Spleen (tissue), 11 donors: ENCODE data around the gene USP5. TPM values are rescaled to one million over a fixed set of nuclear protein-coding genes. Genes with fewer than 3 reads are reported as not detected.

Experiments
- DNase-seq: peaks from one replicate; pipeline ENCODE4 v3.0.0-alpha.2; 2020
- H3K27ac ChIP-seq, 8 donors: fragments of 200-600 bp; sonication (generic) in 7 of 8; 1 replicate in 4 of 8; 2 replicates in 4 of 8; pipeline versions ENCODE4 v1.5.0 to v1.8.0; 2016 to 2021; ENCODE audit warnings: inconsistent platforms in 4 of 8, mild to moderate bottlenecking in 4 of 8, moderate library complexity in 1 of 8
- H3K27me3 ChIP-seq, 7 donors: fragments of 200-600 bp; sonication (generic) in 6 of 7; replicated peaks in 1 of 7; 1 replicate in 4 of 7; 2 replicates in 3 of 7; pipeline versions ENCODE4 v1.5.0 to v1.8.0; 2016 to 2021; ENCODE audit warnings: inconsistent platforms in 3 of 7, mild to moderate bottlenecking in 1 of 7
- H3K36me3 ChIP-seq, 6 donors: fragments of 200-600 bp; sonication (generic) in 5 of 6; 1 replicate in 4 of 6; 2 replicates in 2 of 6; pipeline versions ENCODE4 v1.5.0 to v1.8.0; 2016 to 2021; ENCODE audit warnings: inconsistent platforms in 2 of 6
- H3K4me1 ChIP-seq, 6 donors: fragments of 200-600 bp; sonication (generic) in 5 of 6; 1 replicate in 3 of 6; 2 replicates in 3 of 6; pipeline versions ENCODE4 v1.5.0 to v1.8.0; 2016 to 2021; ENCODE audit warnings: inconsistent platforms in 3 of 6
- H3K4me3 ChIP-seq, 8 donors: fragments of 200-600 bp; sonication (generic) in 7 of 8; 1 replicate in 4 of 8; 2 replicates in 4 of 8; pipeline versions ENCODE4 v1.5.0 to v1.8.0; 2016 to 2021; ENCODE audit warnings: inconsistent platforms in 4 of 8, mild to moderate bottlenecking in 4 of 8, moderate library complexity in 2 of 8
- H3K9me3 ChIP-seq, 8 donors: fragments of 200-600 bp; sonication (generic) in 7 of 8; 1 replicate in 4 of 8; 2 replicates in 4 of 8; pipeline versions ENCODE4 v1.5.0 to v1.8.0; 2016 to 2021; ENCODE audit warnings: inconsistent platforms in 4 of 8
- CTCF ChIP-seq, 11 experiments: fragments of 200-600 bp in 7 of 11; fragments of 450-650 bp in 4 of 11; sonication (generic) in 4 of 11; IDR thresholded peaks in 8 of 11; conservative IDR thresholded peaks in 3 of 11; 1 replicate in 7 of 11; 2 replicates in 4 of 11; pipeline versions ENCODE4 v1.4.0 to v1.8.0; 2016 to 2021; ENCODE audit warnings: antibody characterized with exemption in 11 of 11, inconsistent platforms in 4 of 11, mild to moderate bottlenecking in 1 of 11
- POLR2A ChIP-seq, 3 donors: fragments of 450-650 bp; IDR thresholded peaks; one replicate each; pipeline ENCODE4 v1.5.1; 2017; ENCODE audit warnings: antibody characterized with exemption in 3 of 3, mild to moderate bottlenecking in 1 of 3
- POLR2AphosphoS5 ChIP-seq, 3 donors: sonication (generic); formaldehyde crosslinking; IDR thresholded peaks; one replicate each; pipeline ENCODE4 v1.5.1; 2017; ENCODE audit warnings: antibody characterized with exemption in 3 of 3
- WGBS, 5 donors: extraction: QIAGEN DNeasy Blood & Tissue Kit in 3 of 5; methylation state at CpG; one replicate each; pipeline versions ENCODE4 v1.1.5 to v1.1.7; 2013 to 2018; 5-methylcytosine and 5-hydroxymethylcytosine counted together
- intact Hi-C: fragments of 100-400 bp; cut with DNase I; formaldehyde crosslinking; loops from one replicate; pipeline ENCODE4 v1.15.0; 2023; ENCODE audit warnings: low total_unique reads
- polyA plus RNA-seq, 3 donors: library from polyadenylated mRNA; stranded (reverse); fragments of 200-250 nt; gene quantifications; one replicate each; pipeline ENCODE4 v1.2.1, GENCODE V29; 2013
- total RNA-seq, 7 donors: library from RNA; depleted of rRNA in 3 of 7; stranded (reverse); fragments of >200 nt in 3 of 7; fragmentation: NEBNext Ultra II Directional in 4 of 7; extraction: Animal tissue kit (Norgen Biotek cat#: 25700) in 4 of 7; gene quantifications; one replicate each; pipeline versions ENCODE4 v1.1.0 to v1.2.1, GENCODE V29; 2016 to 2021
- donor health status: healthy with polysubstance abuse.
- donor health status: DM: no; HTN: no; CAD: no; lungs with moderate emphysema.
- donor health status: DM: no; HTN: no; CAD: no.
- donor health status: Bipolar disorder and iron deficiency.
- donor health status: healthy.
- donor health status: DM: no; HTN: no; CAD: no.
- donor health status: DM: yes; HTN: yes; CAD: no.

Gene USP5
- total and polyA plus RNA-seq, 10 donors: 23.1 to 62.4 (median 40.8) TPM

DNA sequence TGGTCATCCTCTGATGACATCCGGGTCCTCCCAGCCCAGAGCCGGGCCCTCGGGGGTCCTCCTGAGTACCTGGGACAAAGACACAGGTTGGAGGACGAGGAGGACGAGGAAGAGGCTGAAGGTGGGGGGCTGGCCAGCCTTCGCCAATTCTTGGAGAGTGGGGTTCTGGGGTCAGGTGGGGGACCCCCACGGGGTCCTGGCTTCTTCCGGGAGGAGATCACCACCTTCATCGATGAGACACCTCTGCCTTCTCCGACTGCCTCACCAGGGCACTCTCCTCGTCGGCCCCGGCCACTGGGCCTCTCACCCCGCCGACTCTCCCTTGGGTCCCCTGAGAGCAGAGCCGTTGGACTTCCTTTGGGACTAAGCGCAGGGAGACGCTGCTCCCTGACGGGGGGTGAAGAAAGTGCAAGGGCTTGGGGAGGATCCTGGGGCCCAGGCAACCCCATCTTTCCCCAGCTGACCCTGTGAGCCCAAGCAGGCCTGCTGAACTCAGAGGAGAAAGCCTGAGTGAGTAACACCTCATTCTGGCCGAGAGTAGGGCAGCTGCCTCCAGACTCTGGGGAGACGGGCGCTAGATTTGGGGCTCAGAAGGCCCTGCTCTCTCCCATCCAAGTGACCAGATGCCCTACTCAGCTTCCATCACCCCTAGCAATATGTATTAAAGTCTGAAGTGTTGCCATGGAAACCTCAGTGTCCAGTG is 25.1 kb upstream of the USP5 start:
- Histone ChIP-seq H3K27ac (no peak overlapping the region), H3K4me1 (peaks cover 4 to 73% (median 57%) of the 10 kb centered on the region in 6 donors), H3K9me3 (no peaks in the 10 kb centered on the region), H3K4me3 (peak overlapping the region in 1 of 8 donors; percentile 32), H3K36me3 (no peaks in the 10 kb centered on the region), H3K27me3 (peaks cover 0 to 87% (median 55%) of the 10 kb centered on the region in 7 donors)
- DNase-seq: no peak
- intact Hi-C loops: loop anchor here (10.0 kb wide), 1 partner anchor 72 kb away; the partner anchor contains the start of gene MLF2
- 77 to 90% (median 85%) methylated on average over 20 to 22 of the region's 22 CpGs for WGBS, 5 donors
- no peak for TF ChIP-seq CTCF (IDR thresholded peaks at IDR 0.05 in 8 of 11, conservative IDR thresholded peaks at IDR 0.05 in 3 of 11)
- no peak for TF ChIP-seq POLR2AphosphoS5 (IDR thresholded peaks at IDR 0.05)
- TF ChIP-seq POLR2A (IDR thresholded peaks at IDR 0.05): no peak

- intact Hi-C loops: loop anchor here (10.0 kb wide), 1 partner anchor 73 kb away; the partner anchor contains the start of gene MLF2
- no peak for DNase-seq
- H3K9me3 ChIP-seq: no peaks in the 10 kb centered on the region
- H3K4me3 ChIP-seq: peak overlapping the region in 1 of 8 donors; percentile 32
- peaks cover 4 to 73% (median 55%) of the 10 kb centered on the region in 6 donors for H3K4me1 ChIP-seq
- 9 to 20% (median 14%) methylated on average over 7 to 8 of the region's 8 CpGs for WGBS, 5 donors
- H3K27ac ChIP-seq: no peak overlapping the region
- no peaks in the 10 kb centered on the region for H3K36me3 ChIP-seq
- TF ChIP-seq POLR2A (IDR thresholded peaks at IDR 0.05) (no peak), POLR2AphosphoS5 (IDR thresholded peaks at IDR 0.05) (peak in 1 of 3 donors; percentile 10)
- peaks cover 0 to 81% (median 50%) of the 10 kb centered on the region in 7 donors for H3K27me3 ChIP-seq
Observed at GRCh38 chr12:6827437-6827911, 24.5 kb upstream of the USP5 start.

DNA sequence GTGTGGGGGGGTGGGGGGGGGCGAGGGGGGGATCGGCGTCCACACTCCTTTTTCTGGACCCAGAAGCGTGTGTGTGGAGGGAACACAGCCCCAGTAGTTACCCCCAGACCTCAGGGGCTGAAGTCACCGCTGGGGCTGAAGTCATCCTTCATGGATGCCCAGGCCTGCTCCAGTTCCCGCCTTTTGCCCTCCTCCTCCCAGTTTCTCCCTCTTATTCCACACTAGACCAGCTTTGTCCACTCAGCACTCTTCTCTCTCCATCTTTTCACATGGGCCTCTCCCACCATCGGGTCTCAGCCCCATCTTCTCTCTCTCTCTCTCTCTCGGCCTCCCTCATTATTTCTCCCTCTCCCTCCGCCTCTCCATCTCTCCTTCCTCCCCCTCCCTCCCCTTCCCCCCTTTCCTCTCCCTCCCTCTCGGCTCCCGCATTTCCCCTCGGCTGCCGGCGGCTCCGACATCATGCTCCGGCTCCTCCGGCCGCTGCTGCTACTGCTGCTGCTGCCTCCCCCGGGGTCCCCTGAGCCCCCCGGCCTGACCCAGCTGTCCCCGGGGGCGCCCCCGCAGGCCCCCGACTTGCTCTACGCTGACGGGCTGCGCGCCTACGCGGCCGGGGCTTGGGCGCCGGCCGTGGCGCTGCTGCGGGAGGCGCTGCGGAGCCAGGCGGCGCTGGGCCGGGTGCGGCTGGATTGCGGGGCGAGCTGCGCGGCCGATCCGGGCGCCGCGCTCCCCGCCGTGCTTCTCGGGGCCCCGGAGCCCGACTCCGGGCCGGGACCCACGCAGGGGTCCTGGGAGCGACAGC is 23.8 kb upstream of the USP5 start, which contains the start of gene P3H3:
Gene P3H3 (plus strand): TSS at position 426 of the 799 bp plus-strand sequence. CDS start 34 bp downstream, at position 460.
- intact Hi-C loops: loop anchor here (10.0 kb wide), 1 partner anchor 73 kb away; the partner anchor contains the start of gene MLF2
- 1 to 3% (median 2%) methylated on average over 18 to 59 of the region's 60 CpGs for WGBS, 5 donors
- no peak for TF ChIP-seq POLR2A (IDR thresholded peaks at IDR 0.05)
- no peak for TF ChIP-seq CTCF (IDR thresholded peaks at IDR 0.05 in 8 of 11, conservative IDR thresholded peaks at IDR 0.05 in 3 of 11)
- TF ChIP-seq POLR2AphosphoS5 (IDR thresholded peaks at IDR 0.05): no peak
- DNase-seq: no peak
- no peaks in the 10 kb centered on the region for H3K9me3 ChIP-seq
- no peaks in the 10 kb centered on the region for H3K36me3 ChIP-seq
- H3K4me3 ChIP-seq: peak within 1 kb of the TSS; percentile 53 to 84 (median 58)
- H3K27me3 ChIP-seq: peaks cover 0 to 74% (median 45%) of the 10 kb centered on the region in 7 donors
- peak within 1 kb of the TSS in 7 of 8 donors; percentile 30 to 78 (median 54) for H3K27ac ChIP-seq
- peaks cover 4 to 69% (median 54%) of the 10 kb centered on the region in 6 donors for H3K4me1 ChIP-seq

DNA sequence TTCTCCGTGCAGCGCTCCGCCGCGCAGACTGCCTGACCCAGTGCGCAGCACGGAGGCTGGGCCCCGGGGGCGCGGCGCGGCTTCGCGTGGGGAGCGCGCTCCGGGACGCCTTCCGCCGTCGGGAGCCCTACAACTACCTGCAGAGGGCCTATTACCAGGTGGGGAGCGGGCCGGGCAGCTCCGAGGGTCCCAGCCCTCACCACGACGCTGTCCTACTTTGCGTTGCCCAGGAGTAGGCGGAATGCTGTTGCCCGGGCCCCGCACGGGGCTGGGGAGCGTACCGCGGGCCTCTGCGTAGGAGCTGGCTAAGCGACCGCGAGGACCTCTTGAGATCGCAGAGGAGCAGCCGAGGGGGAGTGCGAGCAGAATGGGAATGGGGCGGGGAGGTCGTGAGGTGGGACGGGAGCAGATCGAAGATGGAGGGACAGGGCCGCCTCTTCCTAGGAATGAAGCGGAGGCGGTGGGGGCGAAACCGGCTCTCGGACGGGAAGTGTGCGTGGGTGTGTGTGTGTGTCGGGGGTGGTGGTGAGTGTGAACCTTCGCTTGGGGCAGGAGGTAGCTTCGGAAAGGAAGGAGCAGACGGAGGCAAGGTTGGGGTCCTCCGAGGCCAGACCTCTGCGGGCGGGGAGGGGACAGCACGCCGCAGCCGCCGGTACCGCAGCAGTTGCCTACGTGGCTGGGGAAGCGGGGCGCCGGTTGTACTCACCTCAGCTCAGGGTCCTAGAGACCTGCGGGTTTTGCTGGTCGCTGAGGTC is 23.0 kb upstream of the USP5 start:
- intact Hi-C loops: loop anchor here (10.0 kb wide), 1 partner anchor 74 kb away; the partner anchor contains the start of gene MLF2
- 0 to 2% (median 1%) methylated on average over 36 to 71 of the region's 71 CpGs for WGBS, 5 donors
- peak overlapping the region in 7 of 8 donors; percentile 30 to 78 (median 54) for H3K27ac ChIP-seq
- TF ChIP-seq POLR2AphosphoS5 (IDR thresholded peaks at IDR 0.05) (peak in 2 of 3 donors; percentile 25 to 50), CTCF (IDR thresholded peaks at IDR 0.05 in 8 of 11, conservative IDR thresholded peaks at IDR 0.05 in 3 of 11) (no peak), POLR2A (IDR thresholded peaks at IDR 0.05) (no peak)
- H3K27me3 ChIP-seq: peaks cover 0 to 66% (median 45%) of the 10 kb centered on the region in 7 donors
- H3K4me1 ChIP-seq: peaks cover 4 to 69% (median 54%) of the 10 kb centered on the region in 6 donors
- H3K36me3 ChIP-seq: peaks cover 0 to 3% (median 0%) of the 10 kb centered on the region in 6 donors
- no peaks in the 10 kb centered on the region for H3K9me3 ChIP-seq
- peak overlapping the region; percentile 53 to 84 (median 58) for H3K4me3 ChIP-seq
- DNase-seq: peak; percentile 82
